GM20000 (cell line): ENCODE measurements around the gene SPOPL.

Experiments used
- DNase-seq: peaks from one replicate; pipeline ENCODE4 v3.0.0; 2012; ENCODE audit warnings: low spot score
- CTCF ChIP-seq: IDR thresholded peaks from 2 replicates; pipeline ENCODE4 v1.5.1; 2012; ENCODE audit warnings: mild to moderate bottlenecking, control low read depth; ENCODE audit errors: extremely low read depth, missing control alignments

SPOPL gene

GRCh38 chr2:138503652-138504051, 2.1 kb downstream of the SPOPL start:
- no peak for DNase-seq

GRCh38 chr2:138504092-138504491, 2.5 kb downstream of the SPOPL start:
- TF ChIP-seq CTCF: no peak
- DNase-seq: no peak

More at GRCh38 chr2:138503652-138504051, 2.1 kb downstream of the SPOPL start:
- TF ChIP-seq CTCF: no peak

- DNase-seq: peak; percentile 57
- TF ChIP-seq CTCF: no peak
Observed at GRCh38 chr2:138504546-138505235, 3.1 kb downstream of the SPOPL start.

GRCh38 chr2:138507267-138507666, 5.7 kb downstream of the SPOPL start:
- TF ChIP-seq CTCF: no peak
- DNase-seq: no peak

GRCh38 chr2:138510319-138510718, 8.7 kb downstream of the SPOPL start:
- DNase-seq: no peak
- no peak for TF ChIP-seq CTCF

- DNase-seq: no peak
- TF ChIP-seq CTCF: no peak
Observed at GRCh38 chr2:138512672-138513071, 11.1 kb downstream of the SPOPL start.

- no peak for DNase-seq
- no peak for TF ChIP-seq CTCF
Observed at GRCh38 chr2:138514173-138514572, 12.6 kb downstream of the SPOPL start.
